ENCODE results near the gene GALR3. TPM values are rescaled to one million over a fixed set of nuclear protein-coding genes. Genes with fewer than 3 reads are reported as not detected.

GALR3 gene
- total RNA-seq, 5 donors from 2014 or later (not counting 1 experiment from before 2014, with no cell fraction given) = not detected

GRCh38 chr22:37778370-37779009 lies 44.7 kb upstream of the GALR3 start:
- 96% methylated on average over 3 of the region's 10 CpGs for WGBS (ENCODE audit: insufficient coverage)
- H3K4me3 Mint-ChIP-seq = no peak overlapping the region
- CTCF ChIA-PET = interaction anchor here in 1 of 2 donors (0.6 kb wide), 2 partner anchors 8 to 1053 kb away, joined by 3 to 4 read pairs; no protein-coding TSS in a partner anchor

GRCh38 chr22:37781434-37782059 lies 41.6 kb upstream of the GALR3 start:
- Histone ChIP-seq H3K27ac (ENCODE audit: low read length) (no peak overlapping the region), H3K27me3 (replicated peaks in 1 of 2; ENCODE audit: control insufficient read depth in 2 of 2, extremely low read depth in 1 of 2, insufficient read depth in 2 of 2, low read length in 1 of 2) (peaks cover 0 to 17% of the 10 kb centered on the region in 2 experiments), H3K36me3 (ENCODE audit: control insufficient read depth in 2 of 2, extremely low read depth in 1 of 2, insufficient read depth in 1 of 2, low read length in 1 of 2) (no peaks in the 10 kb centered on the region), H3K4me3 (ENCODE audit: control insufficient read depth in 1 of 2, extremely low read depth in 1 of 2, low read length in 1 of 2) (no peak overlapping the region), H3K4me1 (ENCODE audit: control insufficient read depth in 1 of 2, extremely low read depth in 1 of 2, insufficient read depth in 2 of 2, low read length in 2 of 2) (no peaks in the 10 kb centered on the region), H3K9me3 (no peaks in the 10 kb centered on the region)
- DNase-seq (no peak), ATAC-seq (replicated peaks in 1 of 4) (no peak)
- H3K4me1 Mint-ChIP-seq = no peaks in the 10 kb centered on the region
- ChIA-PET POLR2A (no interaction called here), CTCF (no interaction called here)
- peaks cover 0 to 7% of the 10 kb centered on the region in 2 donors for H3K27me3 Mint-ChIP-seq
- no peaks in the 10 kb centered on the region for H3K9me3 Mint-ChIP-seq
- 91% methylated on average over 13 of the region's 13 CpGs for WGBS (ENCODE audit: insufficient coverage)
- no peak overlapping the region for H3K27ac Mint-ChIP-seq
- H3K36me3 Mint-ChIP-seq = no peaks in the 10 kb centered on the region
- H3K4me3 Mint-ChIP-seq = no peak overlapping the region

More at GRCh38 chr22:37778370-37779009, 44.7 kb upstream of the GALR3 start:
- Histone ChIP-seq H3K27me3 (replicated peaks in 1 of 2; ENCODE audit: control insufficient read depth in 2 of 2, extremely low read depth in 1 of 2, insufficient read depth in 2 of 2, low read length in 1 of 2) (peaks cover 0 to 8% of the 10 kb centered on the region in 2 experiments), H3K4me3 (ENCODE audit: control insufficient read depth in 1 of 2, extremely low read depth in 1 of 2, low read length in 1 of 2) (no peak overlapping the region), H3K4me1 (ENCODE audit: control insufficient read depth in 1 of 2, extremely low read depth in 1 of 2, insufficient read depth in 2 of 2, low read length in 2 of 2) (no peaks in the 10 kb centered on the region), H3K36me3 (ENCODE audit: control insufficient read depth in 2 of 2, extremely low read depth in 1 of 2, insufficient read depth in 1 of 2, low read length in 1 of 2) (peaks cover 0 to 3% of the 10 kb centered on the region in 2 donors), H3K27ac (ENCODE audit: low read length) (no peak overlapping the region), H3K9me3 (no peaks in the 10 kb centered on the region)
- Mint-ChIP-seq H3K9me3 (no peaks in the 10 kb centered on the region), H3K27ac (no peak overlapping the region), H3K36me3 (peaks cover 3% of the 10 kb centered on the region), H3K4me1 (no peaks in the 10 kb centered on the region), H3K27me3 (no peaks in the 10 kb centered on the region)
- ATAC-seq (replicated peaks in 1 of 4) = no peak
- POLR2A ChIA-PET = no interaction called here
- DNase-seq = no peak

GRCh38 chr22:37782340-37783168 lies 40.6 kb upstream of the GALR3 start:
- WGBS (ENCODE audit: insufficient coverage) = 92% methylated on average over 9 of the region's 18 CpGs

GRCh38 chr22:37784829-37785495 lies 38.2 kb upstream of the GALR3 start:
- no peaks in the 10 kb centered on the region for H3K36me3 Mint-ChIP-seq
- Histone ChIP-seq H3K4me3 (ENCODE audit: control insufficient read depth in 1 of 2, extremely low read depth in 1 of 2, low read length in 1 of 2) (no peak overlapping the region), H3K27me3 (replicated peaks in 1 of 2; ENCODE audit: control insufficient read depth in 2 of 2, extremely low read depth in 1 of 2, insufficient read depth in 2 of 2, low read length in 1 of 2) (peaks cover 0 to 17% of the 10 kb centered on the region in 2 experiments), H3K9me3 (no peaks in the 10 kb centered on the region), H3K36me3 (ENCODE audit: control insufficient read depth in 2 of 2, extremely low read depth in 1 of 2, insufficient read depth in 1 of 2, low read length in 1 of 2) (no peaks in the 10 kb centered on the region), H3K27ac (ENCODE audit: low read length) (no peak overlapping the region), H3K4me1 (ENCODE audit: control insufficient read depth in 1 of 2, extremely low read depth in 1 of 2, insufficient read depth in 2 of 2, low read length in 2 of 2) (no peaks in the 10 kb centered on the region)
- CTCF ChIA-PET = no interaction called here
- H3K4me3 Mint-ChIP-seq = no peak overlapping the region
- no peaks in the 10 kb centered on the region for H3K4me1 Mint-ChIP-seq
- no peak overlapping the region for H3K27ac Mint-ChIP-seq
- ATAC-seq (replicated peaks in 1 of 4) = no peak
- no peak for DNase-seq
- POLR2A ChIA-PET = no interaction called here
- H3K9me3 Mint-ChIP-seq = no peaks in the 10 kb centered on the region
- 54% methylated on average over 6 of the region's 11 CpGs for WGBS (ENCODE audit: insufficient coverage)
- H3K27me3 Mint-ChIP-seq = peaks cover 0 to 7% of the 10 kb centered on the region in 2 donors

More at GRCh38 chr22:37782340-37783168, 40.6 kb upstream of the GALR3 start:
- no peak overlapping the region for H3K4me3 Mint-ChIP-seq
- no peak for DNase-seq
- ChIA-PET CTCF (no interaction called here), POLR2A (no interaction called here)
- H3K9me3 Mint-ChIP-seq = no peaks in the 10 kb centered on the region
- H3K9me3 ChIP-seq = no peaks in the 10 kb centered on the region
- H3K27ac ChIP-seq (ENCODE audit: low read length) = no peak overlapping the region
- H3K27me3 Mint-ChIP-seq = peaks cover 0 to 7% of the 10 kb centered on the region in 2 donors
- no peaks in the 10 kb centered on the region for H3K36me3 Mint-ChIP-seq
- H3K27me3 ChIP-seq (replicated peaks in 1 of 2; ENCODE audit: control insufficient read depth in 2 of 2, extremely low read depth in 1 of 2, insufficient read depth in 2 of 2, low read length in 1 of 2) = peaks cover 0 to 17% of the 10 kb centered on the region in 2 experiments
- ATAC-seq (replicated peaks in 1 of 4) = no peak
- H3K36me3 ChIP-seq (ENCODE audit: control insufficient read depth in 2 of 2, extremely low read depth in 1 of 2, insufficient read depth in 1 of 2, low read length in 1 of 2) = no peaks in the 10 kb centered on the region
- H3K4me1 ChIP-seq (ENCODE audit: control insufficient read depth in 1 of 2, extremely low read depth in 1 of 2, insufficient read depth in 2 of 2, low read length in 2 of 2) = no peaks in the 10 kb centered on the region
- H3K4me3 ChIP-seq (ENCODE audit: control insufficient read depth in 1 of 2, extremely low read depth in 1 of 2, low read length in 1 of 2) = no peak overlapping the region
- no peak overlapping the region for H3K27ac Mint-ChIP-seq
- no peaks in the 10 kb centered on the region for H3K4me1 Mint-ChIP-seq

DNA sequence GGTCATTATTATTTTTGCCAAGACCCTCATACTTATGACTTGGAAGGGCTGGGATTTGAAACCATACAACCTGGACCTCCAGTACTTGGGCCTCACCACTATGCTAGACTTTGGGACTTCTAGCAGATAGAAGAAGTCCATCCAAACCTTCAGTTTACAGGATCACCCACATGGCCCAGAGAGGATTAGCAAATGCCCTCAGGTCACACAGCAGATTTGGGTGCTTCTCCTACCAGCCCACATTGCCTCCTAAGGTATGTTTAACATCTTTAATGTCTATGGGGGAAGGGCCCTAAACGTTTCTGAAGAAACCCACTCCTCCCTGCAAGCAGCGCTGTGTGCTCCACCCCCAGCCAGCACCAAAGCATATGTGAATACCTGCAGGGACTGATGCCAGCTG lies 32.9 kb upstream of the GALR3 start:
- H3K4me1 ChIP-seq (ENCODE audit: control insufficient read depth in 1 of 2, extremely low read depth in 1 of 2, insufficient read depth in 2 of 2, low read length in 2 of 2) = no peaks in the 10 kb centered on the region
- Mint-ChIP-seq H3K27ac (no peak overlapping the region), H3K27me3 (peaks cover 0 to 4% of the 10 kb centered on the region in 2 donors), H3K4me3 (no peak overlapping the region), H3K36me3 (no peaks in the 10 kb centered on the region), H3K9me3 (no peaks in the 10 kb centered on the region), H3K4me1 (no peaks in the 10 kb centered on the region)
- DNase-seq = no peak
- no CpG with 5 or more reads among the region's 2 CpGs for WGBS (ENCODE audit: insufficient coverage)
- no peaks in the 10 kb centered on the region for H3K9me3 ChIP-seq
- CTCF ChIA-PET = no interaction called here
- no peak overlapping the region for H3K4me3 ChIP-seq (ENCODE audit: control insufficient read depth in 1 of 2, extremely low read depth in 1 of 2, low read length in 1 of 2)
- no peak overlapping the region for H3K27ac ChIP-seq (ENCODE audit: low read length)
- H3K36me3 ChIP-seq (ENCODE audit: control insufficient read depth in 2 of 2, extremely low read depth in 1 of 2, insufficient read depth in 1 of 2, low read length in 1 of 2) = no peaks in the 10 kb centered on the region
- peaks cover 0 to 2% of the 10 kb centered on the region in 2 experiments for H3K27me3 ChIP-seq (replicated peaks in 1 of 2; ENCODE audit: control insufficient read depth in 2 of 2, extremely low read depth in 1 of 2, insufficient read depth in 2 of 2, low read length in 1 of 2)
- POLR2A ChIA-PET = no interaction called here
- no peak for ATAC-seq (replicated peaks in 1 of 4)

DNA sequence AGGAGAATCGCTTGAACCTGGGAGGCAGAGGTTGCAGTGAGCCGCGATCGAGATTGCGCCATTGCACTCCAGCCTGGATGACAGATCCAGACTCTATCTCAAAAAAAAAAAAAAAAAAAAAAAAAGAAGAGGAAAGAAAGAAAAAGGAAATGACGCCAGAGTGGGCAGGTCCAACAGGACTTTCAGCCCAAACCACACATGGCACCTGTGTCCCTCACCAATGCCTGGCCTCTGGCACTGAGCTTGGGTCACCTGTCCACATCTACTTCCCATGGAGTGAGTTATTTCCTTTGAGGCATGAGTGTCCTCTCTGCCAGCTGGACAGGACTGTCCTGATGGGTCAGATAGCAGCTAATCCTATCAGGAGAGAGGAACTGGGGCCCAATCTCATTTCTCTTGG lies 30.7 kb upstream of the GALR3 start:
- POLR2A ChIA-PET = no interaction called here

More for the DNA sequence above, 30.7 kb upstream of the GALR3 start:
- H3K9me3 Mint-ChIP-seq = no peaks in the 10 kb centered on the region
- ATAC-seq (replicated peaks in 1 of 4) (no peak), DNase-seq (no peak)
- no CpG with 5 or more reads among the region's 6 CpGs for WGBS (ENCODE audit: insufficient coverage)
- no peak overlapping the region for H3K27ac ChIP-seq (ENCODE audit: low read length)
- no peaks in the 10 kb centered on the region for H3K36me3 Mint-ChIP-seq
- no peaks in the 10 kb centered on the region for H3K36me3 ChIP-seq (ENCODE audit: control insufficient read depth in 2 of 2, extremely low read depth in 1 of 2, insufficient read depth in 1 of 2, low read length in 1 of 2)
- no peaks in the 10 kb centered on the region for H3K27me3 Mint-ChIP-seq
- CTCF ChIA-PET = no interaction called here
- no peaks in the 10 kb centered on the region for H3K4me1 ChIP-seq (ENCODE audit: control insufficient read depth in 1 of 2, extremely low read depth in 1 of 2, insufficient read depth in 2 of 2, low read length in 2 of 2)
- no peaks in the 10 kb centered on the region for H3K27me3 ChIP-seq (replicated peaks in 1 of 2; ENCODE audit: control insufficient read depth in 2 of 2, extremely low read depth in 1 of 2, insufficient read depth in 2 of 2, low read length in 1 of 2)
- no peaks in the 10 kb centered on the region for H3K4me1 Mint-ChIP-seq
- no peak overlapping the region for H3K27ac Mint-ChIP-seq
- H3K4me3 ChIP-seq (ENCODE audit: control insufficient read depth in 1 of 2, extremely low read depth in 1 of 2, low read length in 1 of 2) = no peak overlapping the region
- H3K9me3 ChIP-seq = no peaks in the 10 kb centered on the region
- H3K4me3 Mint-ChIP-seq = no peak overlapping the region
